ENCODE data around the gene ERH. TPM values are rescaled to one million over a fixed set of nuclear protein-coding genes. Genes with fewer than 3 reads are reported as not detected.

The ERH gene
- total and polyA plus RNA-seq, 10 of the 15 experiments (the other 5 are each of a cell fraction or from before 2014, with no cell fraction given) = 255 to 852 (median 382) TPM

DNA sequence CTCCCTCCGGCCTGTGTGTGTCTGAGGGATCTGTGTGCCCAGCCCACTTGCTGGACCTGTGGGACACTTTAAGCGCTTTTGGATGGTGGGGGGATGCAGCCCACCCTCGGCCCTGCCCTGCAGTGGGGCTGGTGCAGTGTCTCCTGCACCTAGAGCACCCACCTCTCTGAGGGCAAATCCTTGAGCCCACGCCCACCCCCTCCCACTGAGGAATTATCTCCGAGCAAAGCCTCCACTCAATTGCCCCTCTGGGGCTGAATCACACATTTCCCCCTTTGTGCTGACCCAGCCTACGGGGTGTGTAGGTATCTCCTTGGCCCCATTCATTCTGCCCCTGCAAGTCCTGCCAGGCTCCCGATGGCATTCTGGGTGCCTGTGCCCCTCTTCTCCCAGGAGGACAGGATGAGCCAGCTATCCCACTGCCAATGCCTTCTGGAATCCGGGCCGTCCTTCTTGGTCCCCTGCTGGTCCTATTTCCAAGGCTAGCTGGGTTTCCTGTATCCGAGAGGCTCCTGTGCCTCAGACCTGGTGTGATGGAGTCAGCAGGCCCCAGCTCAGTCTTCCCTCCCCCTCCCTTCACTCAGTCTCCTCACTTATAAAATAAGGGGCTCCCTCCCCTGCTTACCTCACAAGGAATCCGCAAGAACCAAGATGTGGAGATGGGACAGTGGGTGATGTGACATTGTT lies 48.9 kb downstream of the ERH start:
- TF ChIP-seq CTCF (IDR thresholded peaks at IDR 0.05 in 2 of 3, conservative IDR thresholded peaks at IDR 0.05 in 1 of 3; ENCODE audit: control insufficient read depth in 2 of 3, extremely low read depth in 1 of 3, insufficient read depth in 1 of 3, low read depth in 3 of 3, low read length in 3 of 3) (no peak), TCF3 (IDR thresholded peaks at IDR 0.05; ENCODE audit: borderline replicate concordance, insufficient read depth, low read depth, low read length) (no peak), IKZF1 (conservative IDR thresholded peaks at IDR 0.05) (no peak), BACH1 (IDR thresholded peaks at IDR 0.05; ENCODE audit: borderline replicate concordance) (no peak), BCL11A (IDR thresholded peaks at IDR 0.05; ENCODE audit: low read depth, low read length) (no peak), PML (IDR thresholded peaks at IDR 0.05; ENCODE audit: low read length) (no peak), DPF2 (IDR thresholded peaks at IDR 0.05) (no peak), NFYB (IDR thresholded peaks at IDR 0.05; ENCODE audit: insufficient read depth, low read depth, low read length) (no peak), CBFB (IDR thresholded peaks at IDR 0.05; ENCODE audit: low read depth) (no peak), MEF2A (IDR thresholded peaks at IDR 0.05; ENCODE audit: insufficient read depth, low read depth, low read length) (no peak), CHD2 (IDR thresholded peaks at IDR 0.05; ENCODE audit: borderline replicate concordance, low read depth, low read length) (no peak)
- TF ChIP-seq, protein P1, sequence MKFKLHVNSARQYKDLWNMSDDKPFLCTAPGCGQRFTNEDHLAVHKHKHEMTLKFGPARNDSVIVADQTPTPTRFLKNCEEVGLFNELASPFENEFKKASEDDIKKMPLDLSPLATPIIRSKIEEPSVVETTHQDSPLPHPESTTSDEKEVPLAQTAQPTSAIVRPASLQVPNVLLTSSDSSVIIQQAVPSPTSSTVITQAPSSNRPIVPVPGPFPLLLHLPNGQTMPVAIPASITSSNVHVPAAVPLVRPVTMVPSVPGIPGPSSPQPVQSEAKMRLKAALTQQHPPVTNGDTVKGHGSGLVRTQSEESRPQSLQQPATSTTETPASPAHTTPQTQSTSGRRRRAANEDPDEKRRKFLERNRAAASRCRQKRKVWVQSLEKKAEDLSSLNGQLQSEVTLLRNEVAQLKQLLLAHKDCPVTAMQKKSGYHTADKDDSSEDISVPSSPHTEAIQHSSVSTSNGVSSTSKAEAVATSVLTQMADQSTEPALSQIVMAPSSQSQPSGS (IDR thresholded peaks at IDR 0.05; ENCODE audit: low read length) = no peak
- TF ChIP-seq, protein P2, sequence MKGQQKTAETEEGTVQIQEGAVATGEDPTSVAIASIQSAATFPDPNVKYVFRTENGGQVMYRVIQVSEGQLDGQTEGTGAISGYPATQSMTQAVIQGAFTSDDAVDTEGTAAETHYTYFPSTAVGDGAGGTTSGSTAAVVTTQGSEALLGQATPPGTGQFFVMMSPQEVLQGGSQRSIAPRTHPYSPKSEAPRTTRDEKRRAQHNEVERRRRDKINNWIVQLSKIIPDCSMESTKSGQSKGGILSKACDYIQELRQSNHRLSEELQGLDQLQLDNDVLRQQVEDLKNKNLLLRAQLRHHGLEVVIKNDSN (IDR thresholded peaks at IDR 0.05; ENCODE audit: borderline replicate concordance, extremely low read length, insufficient read depth, low read depth, low read length) = no peak
- no peaks in the 10 kb centered on the region for H3K27me3 ChIP-seq (replicated peaks in 1 of 2; ENCODE audit: control insufficient read depth in 2 of 2, insufficient read depth in 2 of 2, low read length in 1 of 2)
- H3K4me2 ChIP-seq (ENCODE audit: control insufficient read depth, insufficient read depth) = no peak overlapping the region
- no peak overlapping the region for H3K4me3 ChIP-seq
- BruUV-seq (replicated peaks) = no TSS peak
- intact Hi-C loops (cut with micrococcal nuclease; ENCODE audit: unreplicated experiment) (no loop called here), in situ Hi-C loops (cut with MboI) (no loop called here)
- no peak overlapping the region for H3K9ac ChIP-seq (ENCODE audit: control insufficient read depth, insufficient read depth, low read length)
- no peaks in the 10 kb centered on the region for H3K36me3 ChIP-seq (ENCODE audit: control insufficient read depth in 2 of 2, insufficient read depth in 2 of 2, low read length in 1 of 2)
- ChIA-PET RAD21 (ENCODE audit: unreplicated experiment) (no interaction called here), CTCF (no interaction called here), POLR2A (no interaction called here), SMC1A (ENCODE audit: uncharacterized antibody, unreplicated experiment) (interaction anchor here (2.7 kb wide), 1 partner anchor 110 kb away, joined by 12 read pairs; no protein-coding TSS in a partner anchor)
- FAIRE-seq = no peak
- H3K9me3 ChIP-seq (replicated peaks; ENCODE audit: control insufficient read depth, insufficient read depth, low read length) = no peaks in the 10 kb centered on the region
- no peak for ATAC-seq
- no peaks in the 10 kb centered on the region for H3K79me2 ChIP-seq (ENCODE audit: control insufficient read depth, insufficient read depth, low read length)
- WGBS (ENCODE audit: insufficient coverage, insufficient replicate concordance, low lambda C conversion rate, missing lambda C conversion rate) = 83% methylated on average over 11 of the region's 11 CpGs
- no peak for DNase-seq (ENCODE audit: low read depth, low spot score)
- peaks cover 24% of the 10 kb centered on the region for H3K4me1 ChIP-seq (ENCODE audit: control insufficient read depth, insufficient read depth, low read length)
- H4K20me1 ChIP-seq (ENCODE audit: control insufficient read depth, insufficient read depth) = no peaks in the 10 kb centered on the region
- H2AFZ ChIP-seq (ENCODE audit: control insufficient read depth, low read depth, low read length) = no peak overlapping the region
- no peak overlapping the region for H3K27ac ChIP-seq (ENCODE audit: control insufficient read depth, insufficient read depth)
